HuH-7.5 (cell line): Measurements from ENCODE around the gene INPP5A.
"Not testable (repeated sequence)": the region's sequence is repeated elsewhere in the genome, so short reads cannot be mapped to it uniquely, and the experiment has no call there.

ENCODE experiments used
- DNase-seq: peaks from one replicate; pipeline ENCODE4 v3.0.0; 2011; ENCODE audit warnings: low spot score

Gene INPP5A

DNA sequence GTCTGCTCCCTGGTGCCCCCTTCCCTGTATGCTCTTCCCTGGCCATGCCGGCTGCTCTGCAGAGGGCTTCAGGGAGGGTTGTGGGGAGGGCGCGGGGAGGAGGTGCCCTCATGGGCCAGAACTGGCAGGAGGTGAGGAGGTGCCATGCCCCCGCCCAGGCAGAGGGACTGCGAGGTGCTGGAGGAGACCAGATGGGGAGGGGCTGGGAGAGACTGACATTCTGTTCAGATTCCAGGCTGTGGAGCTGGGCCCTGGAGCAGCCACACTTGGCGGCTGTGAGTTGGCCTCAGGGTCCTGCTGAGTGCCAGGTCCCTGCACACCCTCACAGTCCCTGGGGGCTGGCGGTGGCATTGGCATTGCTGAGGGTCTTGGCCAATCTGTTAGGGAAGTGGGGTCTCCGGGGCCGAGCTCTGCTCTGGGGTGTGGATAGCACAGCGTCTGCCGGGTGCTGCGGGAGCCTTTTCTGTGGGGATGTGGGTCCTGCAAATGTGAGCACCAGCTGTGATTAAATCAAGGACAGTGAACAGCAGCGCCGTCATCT, 25.4 kb downstream of the INPP5A start:
- no peak for DNase-seq

DNA sequence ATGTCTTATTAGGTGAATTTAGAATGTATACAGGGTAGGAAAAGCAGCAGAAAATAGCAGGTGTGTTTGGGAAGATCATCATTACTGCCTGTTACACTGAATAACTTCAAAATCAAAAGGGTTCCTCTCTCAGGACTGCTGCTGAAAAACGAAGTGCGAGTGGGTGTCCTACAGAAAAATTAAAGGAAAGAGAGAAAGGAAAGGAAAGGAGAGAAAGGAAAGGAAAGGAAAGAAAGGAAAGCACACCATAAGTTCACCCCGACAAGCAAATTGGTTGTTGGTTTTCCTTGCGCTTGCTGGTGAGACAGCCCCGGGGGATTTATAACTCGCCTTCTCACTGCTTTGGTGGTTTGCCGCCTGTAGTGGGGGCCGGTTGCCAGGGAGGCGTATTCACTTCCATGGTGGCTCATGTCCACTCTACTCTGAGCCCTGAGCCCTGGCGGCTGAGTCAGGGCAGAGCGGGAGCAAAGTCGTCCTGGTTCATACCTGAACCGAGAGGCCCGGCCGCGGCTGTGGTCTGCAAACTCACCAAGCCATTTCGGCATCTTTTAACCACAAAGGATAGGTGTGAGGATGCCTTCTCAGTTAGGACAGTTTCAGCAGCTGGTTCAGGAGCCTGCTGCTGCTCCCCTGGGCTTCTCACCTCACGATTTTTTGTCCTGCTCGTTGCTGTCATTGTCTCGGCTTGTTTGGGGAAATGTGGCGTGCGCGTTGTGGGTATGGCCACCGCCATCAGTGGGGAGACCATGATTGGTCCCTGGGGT, 26.1 kb downstream of the INPP5A start:
- no peak for DNase-seq

DNA sequence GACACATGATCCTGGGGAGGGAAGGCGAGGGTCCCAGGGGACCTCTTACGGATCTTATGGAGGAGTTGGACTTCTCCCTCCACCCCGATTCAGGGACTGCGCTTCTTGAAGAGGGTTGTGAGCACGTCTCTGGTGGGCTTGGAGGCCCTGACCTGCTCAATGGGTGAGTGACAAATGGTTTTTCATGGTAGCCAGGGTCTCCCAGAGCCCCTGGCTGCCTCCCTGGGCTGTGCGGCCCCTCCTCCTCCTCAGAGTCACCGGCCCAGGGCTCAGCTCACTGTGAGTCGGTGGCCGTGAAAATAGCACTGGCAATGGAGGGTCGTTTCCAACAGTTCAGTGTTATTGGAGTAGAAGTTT, 26.6 kb downstream of the INPP5A start:
- DNase-seq = no peak

DNA sequence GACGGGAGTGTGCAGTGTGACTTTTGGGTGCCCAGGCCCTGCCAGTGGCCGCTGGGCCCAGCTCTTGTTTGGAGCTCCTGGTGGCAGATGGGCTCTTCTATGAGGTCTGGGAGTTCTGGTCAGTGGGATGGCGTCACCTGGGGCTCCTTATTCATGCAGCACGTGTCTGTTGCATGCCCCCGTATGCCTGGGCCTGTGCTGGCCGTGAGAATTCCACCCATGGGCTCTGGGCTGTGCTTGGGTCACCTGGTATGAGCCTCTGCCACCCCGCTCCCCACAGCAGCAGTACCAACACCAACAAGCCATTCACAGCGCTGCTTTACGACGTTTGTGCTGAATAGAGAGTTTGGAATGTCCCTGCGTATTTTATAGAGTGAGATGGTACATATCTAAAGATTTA, 27.1 kb downstream of the INPP5A start:
- no peak for DNase-seq

DNA sequence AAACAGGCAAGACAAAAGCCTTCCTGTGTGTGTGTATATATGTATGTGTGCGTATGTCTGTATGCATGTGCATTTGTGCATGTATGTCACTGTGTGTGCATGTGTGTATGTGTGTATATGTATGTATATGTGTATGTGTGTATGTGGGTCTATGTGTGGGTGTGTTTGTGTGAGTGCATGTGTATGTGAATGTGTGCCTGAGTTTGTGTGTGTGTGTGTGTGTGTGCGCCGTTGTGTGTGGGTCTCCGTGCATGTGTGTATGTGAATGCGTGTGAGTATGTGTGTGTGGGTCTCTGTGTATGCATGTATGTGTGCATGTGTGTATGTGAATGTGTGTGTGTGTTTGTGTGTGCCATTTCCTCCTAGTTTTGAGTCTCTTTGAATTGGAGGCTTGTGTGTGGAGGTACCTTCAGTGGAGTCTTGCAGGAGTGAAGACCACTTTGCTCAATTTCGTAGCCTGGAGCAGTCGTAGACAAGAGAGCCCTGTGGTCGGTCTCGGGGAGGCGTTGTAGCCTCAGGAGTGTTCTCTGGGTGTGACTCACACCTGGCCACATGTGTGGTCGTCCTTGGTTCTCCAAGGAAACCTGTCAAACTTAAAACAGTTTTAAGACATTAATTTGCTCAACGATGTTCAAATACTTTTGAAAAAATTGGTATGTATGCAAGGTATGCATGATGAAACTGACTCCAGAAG, 28.1 kb downstream of the INPP5A start:
- no peak for DNase-seq

DNA sequence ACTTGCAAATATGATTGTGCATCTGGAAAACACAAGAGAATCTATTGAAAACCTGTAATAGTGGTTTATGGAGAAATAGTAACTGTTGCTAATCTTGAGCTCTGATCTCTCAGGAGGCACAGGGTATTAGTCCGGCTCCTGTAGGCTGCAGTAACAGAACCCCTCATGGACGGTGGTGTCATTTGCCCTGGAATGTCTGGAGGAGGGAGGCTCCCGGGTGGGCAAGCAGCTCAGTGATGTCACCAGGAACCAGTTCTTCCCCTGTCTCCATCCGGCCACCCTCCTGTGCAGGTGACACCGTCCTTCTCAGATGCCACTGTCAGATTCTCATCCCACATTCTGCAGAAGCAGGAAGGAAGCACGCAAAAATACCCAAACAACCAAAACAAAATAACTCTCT, 29.3 kb downstream of the INPP5A start:
- no peak for DNase-seq

DNA sequence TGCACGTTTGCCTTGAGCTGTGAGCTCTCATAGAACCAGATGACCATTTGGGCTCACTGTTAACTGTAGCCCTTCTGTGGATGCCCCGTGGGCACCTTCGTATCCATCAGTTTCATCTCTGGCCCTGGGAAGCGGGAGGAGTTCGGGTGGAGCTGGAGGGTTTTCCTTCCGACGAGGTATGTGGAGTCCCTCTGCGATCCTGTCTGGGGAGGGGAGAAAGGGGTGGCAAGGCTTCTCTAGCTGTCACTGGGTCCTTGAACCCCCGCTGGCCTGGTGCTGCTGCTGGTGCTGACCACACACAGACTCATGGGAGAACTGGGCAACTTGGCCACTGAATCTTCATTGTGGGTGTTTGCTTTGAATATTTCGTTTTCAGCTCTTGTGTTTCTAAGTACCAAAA, 32.7 kb downstream of the INPP5A start:
- DNase-seq = no peak

DNA sequence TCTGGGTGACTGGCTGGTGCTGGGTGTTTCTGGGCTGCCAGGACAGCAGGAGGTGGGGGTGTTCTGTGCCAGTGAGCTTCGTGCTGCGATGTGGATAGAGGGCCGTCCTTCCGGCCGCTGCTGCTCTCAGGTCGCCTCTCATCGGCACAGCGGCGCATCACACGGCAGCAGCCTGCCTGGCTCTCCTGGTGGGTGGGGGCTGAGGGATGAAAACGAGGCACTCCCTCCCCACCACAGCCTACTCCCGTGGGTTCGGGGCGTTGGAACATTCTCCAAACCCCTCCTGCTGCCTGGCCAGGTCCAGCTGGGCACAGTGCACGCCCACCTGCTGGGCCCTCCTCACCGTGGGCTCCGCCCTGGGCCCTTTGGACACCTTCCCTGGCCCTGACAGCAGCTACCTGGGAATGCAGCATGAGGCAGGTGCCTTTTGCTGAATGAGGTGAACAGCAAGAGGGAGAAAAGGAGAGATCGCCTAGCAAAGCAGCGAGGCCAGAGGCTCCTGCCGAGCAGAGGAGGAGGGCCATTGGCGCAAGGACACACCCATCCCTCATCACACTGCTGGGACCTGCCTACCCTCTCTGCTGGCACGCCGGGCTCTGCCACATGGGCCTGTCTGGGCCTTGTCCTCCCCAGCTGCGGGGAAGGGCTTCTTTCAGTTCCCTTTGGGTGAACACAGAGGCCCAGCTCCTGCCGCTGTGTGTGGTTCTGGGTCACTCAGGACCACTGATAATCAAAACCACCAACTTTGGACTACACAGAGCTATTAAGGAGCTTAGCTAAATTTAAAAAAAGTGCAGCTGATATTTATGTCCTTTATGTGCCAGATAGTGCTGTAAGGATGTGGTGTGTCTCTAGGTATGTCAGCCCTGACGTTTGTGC, 33.4 kb downstream of the INPP5A start:
- DNase-seq = no peak

DNA sequence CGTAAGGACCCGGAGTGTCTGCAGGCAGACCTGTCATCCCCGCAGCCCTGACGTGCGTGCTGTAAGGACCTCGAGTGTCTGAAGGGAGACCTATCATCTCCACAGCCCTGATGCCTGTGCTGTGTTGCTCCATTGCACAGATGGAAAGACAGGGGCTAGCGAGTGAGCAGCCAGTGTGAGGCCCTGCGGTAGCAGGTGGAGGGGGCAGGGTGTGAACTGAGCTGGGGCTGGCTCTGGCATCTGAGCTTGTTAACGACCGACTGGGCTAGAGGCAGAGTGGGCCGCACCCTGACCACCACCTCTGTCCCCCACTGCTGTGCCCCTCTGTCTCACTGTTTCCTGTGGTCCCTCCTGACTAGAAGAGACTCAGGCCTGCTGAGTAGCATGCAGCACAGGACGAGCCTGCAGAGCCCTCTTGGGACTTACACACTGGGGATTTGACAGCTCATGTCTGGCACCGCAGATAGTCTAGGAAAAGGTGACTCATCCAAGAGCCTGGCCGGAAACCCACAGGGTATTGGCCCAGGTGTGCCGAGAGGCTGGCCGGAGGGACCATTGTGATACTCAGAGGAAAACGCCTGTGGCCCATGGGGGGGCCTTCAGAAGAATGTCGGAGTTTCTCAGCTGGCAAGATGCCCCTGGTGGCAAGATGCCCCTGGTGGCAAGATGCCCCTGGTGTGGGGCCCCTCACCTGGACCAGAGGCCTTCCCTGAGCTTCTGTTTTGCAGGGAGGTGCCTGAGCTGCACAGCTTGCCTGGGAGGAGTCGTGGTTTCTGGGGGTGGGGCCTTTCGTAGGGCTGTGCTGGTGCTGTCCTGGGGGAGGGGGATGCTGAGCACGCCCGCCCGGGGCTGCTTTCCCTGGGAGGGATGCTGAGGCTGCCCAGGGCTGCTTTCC, 34.3 kb downstream of the INPP5A start:
- peak; percentile 42 for DNase-seq

DNA sequence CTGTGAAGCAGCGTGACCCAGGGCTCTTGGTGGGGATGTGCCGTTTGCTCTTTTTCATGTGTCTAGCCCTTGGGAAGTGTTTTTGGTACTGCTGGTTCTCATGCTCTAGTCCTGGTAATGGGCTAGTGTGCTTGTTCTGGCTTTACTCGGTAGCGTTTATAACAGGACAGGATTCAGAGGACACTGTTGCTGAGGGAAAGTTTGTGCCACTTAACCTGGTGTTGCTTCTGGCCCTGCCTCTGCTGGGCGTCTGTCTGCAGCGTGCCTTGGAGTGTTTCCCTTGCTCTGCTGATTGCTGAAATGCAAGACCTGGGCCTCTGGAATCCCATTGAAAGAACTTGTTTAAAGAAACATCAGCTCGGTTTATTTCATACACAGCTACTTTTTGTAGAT, 35.0 kb downstream of the INPP5A start:
- no peak for DNase-seq

DNA sequence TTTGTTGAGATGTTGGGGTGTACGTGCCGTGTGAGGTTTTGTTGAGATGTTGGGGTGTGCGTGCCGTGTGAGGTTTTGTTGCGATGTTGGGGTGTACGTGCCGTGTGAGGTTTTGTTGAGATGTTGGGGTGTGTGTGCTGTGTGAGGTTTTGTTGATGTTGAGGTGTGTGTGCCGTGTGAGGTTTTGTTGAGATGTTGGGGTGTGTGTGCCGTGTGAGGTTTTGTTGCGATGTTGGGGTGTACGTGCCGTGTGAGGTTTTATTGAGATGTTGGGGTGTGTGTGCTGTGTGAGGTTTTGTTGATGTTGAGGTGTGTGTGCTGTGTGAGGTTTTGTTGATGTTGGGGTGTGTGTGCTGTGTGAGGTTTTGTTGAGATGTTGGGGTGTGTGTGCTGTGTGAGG, 35.4 kb downstream of the INPP5A start:
- not testable (repeated sequence) for DNase-seq

DNA sequence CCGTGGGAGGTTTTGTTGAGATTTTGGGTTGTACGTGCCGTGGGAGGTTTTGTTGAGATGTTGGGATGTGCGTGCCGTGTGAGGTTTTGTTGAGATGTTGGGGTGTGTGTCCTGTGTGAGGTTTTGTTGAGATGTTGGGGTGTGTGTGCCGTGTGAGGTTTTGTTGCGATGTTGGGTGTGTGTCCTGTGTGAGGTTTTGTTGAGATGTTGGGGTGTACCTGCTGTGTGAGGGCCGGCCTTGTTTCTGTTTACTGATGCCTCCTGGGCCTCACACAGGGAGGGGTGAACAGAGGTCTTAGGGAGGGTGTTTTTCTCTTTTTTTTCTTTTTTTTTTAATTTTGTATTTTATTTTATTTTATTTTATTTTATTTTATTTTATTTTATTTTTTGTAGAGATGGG, 36.7 kb downstream of the INPP5A start:
- no peak for DNase-seq

DNA sequence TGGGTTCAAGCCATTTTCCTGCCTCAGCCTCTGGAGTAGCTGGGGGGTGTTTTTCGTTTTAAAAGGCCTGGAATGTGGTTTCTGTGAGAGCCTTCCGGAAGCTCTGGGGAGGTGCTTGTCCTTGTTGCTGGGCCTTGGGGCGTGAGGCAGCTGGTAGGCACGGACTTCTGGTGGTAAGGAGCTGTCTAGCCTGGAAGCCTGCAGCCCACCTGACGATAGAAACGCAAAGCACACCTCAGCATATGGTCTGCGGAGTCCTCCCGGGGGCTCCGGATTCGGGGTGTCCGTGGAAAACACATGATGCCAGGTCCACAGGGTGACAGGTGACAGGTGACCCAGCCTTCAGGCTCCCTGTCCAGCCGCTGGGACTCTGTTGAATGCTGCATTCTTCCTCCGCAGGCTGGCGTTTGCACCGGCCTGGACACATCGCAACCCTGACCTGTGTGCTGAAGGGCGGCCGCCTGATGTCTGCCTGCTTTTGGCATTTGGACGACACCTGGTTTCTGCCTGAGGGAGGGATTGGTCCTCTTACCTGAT, 37.3 kb downstream of the INPP5A start:
- no peak for DNase-seq

DNA sequence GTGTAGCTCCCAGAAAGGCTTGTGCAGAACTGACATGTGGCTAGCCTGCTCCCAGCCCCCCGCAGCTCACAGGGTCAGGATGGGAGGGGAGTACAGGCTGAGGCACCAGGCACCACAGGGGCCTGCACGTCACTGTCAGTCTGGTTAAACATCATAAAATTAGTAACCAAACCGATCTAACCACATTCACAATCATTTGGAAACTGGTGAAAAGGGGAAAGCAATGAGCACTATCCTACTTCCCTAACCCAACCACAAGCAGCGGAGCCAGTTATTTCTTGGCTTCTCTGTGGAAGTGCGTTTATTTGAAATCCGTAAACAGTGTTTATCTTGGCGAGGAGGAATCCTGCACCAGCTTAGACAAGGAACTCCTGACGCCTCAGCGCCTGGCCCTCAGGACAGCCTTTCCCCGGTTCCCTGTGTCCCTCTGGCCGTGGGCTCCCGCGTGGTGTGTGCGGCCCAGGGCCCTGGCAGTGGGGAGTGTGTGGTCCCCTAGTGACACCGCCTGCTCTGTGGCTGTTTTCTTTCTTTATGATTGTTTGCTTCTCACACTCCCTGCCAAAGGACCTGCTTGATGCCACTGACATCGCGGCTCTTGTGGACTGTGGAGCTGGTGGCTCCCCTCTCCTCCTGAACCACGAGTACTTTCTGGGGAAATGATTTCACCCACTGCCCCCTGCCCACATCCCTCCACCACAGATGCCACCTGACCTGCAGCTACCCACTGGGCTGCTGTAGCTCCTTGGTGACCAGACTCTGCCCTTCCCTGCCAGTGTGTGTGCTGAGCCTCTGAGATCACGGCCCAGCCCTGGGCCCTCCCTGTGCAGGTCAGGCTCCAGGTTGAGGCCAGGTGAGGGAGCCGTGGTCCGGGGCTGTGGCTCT, 38.0 kb downstream of the INPP5A start:
- no peak for DNase-seq

DNA sequence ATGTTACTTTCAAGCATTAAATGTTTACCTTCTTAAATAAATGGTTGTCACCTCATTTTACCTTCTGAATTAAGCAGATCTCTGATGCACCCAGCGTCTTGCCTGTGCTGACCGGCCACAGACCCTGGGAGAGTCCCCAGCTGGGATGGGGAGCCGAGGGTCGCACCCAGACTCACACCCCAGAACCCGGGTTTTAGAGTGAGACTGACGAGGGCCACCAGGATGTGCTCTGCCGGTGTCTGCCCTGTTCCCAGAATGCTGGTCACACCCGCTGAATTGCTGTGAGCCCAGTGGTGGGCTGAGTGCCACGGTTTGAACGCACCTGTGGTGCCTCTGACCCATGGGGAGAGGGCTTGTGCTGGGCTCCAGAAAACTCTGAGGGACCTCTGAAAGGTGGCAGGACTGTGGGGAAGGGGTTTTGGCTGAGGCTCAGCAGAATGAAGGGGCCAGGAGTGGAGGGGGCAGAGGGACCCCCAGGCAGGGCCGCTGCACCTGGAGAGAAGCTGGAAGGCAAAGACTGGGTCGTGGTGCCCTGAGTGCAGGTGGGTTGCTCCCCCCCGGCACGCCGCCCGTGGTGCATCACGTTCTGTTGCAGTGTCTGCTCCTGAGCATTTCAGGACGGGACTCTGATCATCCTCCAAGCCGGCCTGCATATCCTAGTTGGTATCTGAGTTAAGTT, 39.2 kb downstream of the INPP5A start:
- no peak for DNase-seq

DNA sequence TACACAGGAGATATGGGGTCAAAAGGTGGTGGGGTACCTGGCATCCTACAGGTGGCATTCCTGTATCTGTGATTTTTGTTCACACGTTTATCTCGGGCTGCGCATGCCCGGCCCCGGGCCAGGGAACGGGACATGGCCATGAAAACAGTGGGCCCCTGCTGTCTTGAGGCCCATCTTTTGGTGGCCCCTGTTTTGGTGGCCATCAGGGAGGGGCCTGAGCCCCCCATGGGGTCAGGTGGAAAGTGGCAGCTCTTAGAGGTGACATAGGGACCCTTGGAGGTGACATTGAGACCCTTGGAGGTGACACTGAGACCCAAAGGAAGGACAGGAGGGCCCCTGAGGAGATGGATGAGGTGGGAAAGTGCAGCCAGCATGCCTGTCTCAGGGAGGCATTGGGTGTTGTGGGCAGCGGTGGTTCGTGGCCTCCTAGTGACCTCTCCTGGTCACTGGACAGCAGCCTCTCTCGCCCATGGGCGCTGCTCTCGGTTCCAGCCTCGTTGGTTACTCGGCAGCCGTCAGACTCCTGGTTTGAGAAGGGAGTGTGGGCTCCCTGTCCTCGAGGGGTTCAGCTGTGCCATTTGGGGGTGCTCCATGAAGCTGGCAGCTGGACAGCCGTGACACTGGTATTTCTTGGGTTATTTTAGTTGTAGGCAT, 39.9 kb downstream of the INPP5A start:
- no peak for DNase-seq

DNA sequence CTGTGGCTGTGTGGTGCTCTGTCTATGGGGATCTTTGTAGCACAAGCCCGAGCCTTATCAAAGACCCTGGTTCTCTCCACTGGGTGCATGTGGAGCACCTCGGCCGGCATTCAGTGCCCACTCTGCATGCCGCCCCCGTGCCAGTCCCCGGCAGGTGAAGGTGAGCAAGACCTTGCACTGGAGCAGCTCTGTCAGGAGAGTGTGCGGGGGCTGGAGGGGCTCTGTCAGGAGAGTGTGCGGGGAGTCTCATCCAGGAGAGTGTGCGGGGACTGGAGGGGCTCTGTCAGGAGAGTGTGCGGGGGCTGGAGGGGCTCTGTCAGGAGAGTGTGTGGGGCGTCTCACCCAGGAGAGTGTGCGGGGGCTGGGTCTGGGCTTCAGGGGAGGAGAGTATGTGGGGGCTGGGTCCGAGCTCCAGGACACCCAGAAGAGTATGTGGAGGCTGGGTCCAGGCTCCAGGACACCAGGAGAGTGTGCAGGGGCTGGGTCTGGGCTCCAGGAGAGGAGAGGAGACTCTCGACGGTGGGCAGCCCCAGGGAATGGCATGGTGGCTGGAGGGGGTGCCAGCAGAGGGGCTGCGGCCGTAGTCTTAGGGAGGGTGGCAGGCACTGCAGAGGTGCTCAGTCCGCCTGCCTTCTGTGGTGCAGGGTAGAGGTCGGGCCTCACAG, 40.8 kb downstream of the INPP5A start:
- DNase-seq = no peak

DNA sequence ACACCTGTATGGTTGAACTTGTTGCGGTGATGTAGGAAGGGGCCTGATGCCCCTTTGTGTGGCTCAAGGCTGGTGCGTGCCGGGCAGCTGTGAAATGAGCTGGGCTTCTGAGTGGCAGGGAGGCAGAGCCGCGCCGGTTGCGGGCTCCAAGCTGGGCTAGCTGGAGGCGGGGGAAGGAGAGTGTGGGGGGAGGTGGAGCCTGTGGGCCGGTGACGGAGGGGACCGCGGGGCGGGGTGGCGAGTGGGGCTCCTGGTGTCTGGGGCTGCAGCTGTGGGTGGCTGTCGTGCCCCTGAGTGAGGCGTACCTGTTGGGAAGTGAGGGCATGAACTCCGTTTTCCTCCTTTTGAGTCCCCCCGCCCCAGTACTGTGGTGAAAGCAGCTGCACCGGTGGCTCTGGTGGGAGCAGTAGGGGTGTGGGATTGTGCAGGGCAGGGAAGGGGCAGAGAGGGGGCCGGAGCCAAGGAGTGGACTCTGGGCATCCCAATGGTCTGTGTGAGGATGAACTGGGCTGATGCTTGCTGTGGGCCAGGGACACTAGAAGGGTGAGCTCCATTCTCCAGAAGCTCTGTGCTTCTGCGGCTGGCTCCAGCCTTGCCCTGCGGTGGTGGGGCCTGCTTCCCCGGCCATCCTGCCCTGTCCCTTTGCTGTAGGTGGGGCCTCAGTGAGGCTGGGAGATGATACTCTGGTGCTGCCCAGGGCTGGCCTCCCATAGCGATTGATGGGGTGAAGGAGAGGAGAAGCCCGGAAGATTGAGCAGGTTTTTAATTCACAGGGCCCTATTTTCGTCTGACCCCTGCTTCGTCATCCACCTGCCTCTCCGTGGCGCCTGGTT, 41.7 kb downstream of the INPP5A start:
- DNase-seq = no peak
